ENCODE measurements around the gene COQ2. TPM values are rescaled to one million over a fixed set of nuclear protein-coding genes. Genes with fewer than 3 reads are reported as not detected.
"Not testable (repeated sequence)": the region's sequence is repeated elsewhere in the genome, so short reads cannot be mapped to it uniquely, and the experiment has no call there.

The COQ2 gene
- total and polyA plus RNA-seq, 10 donors: 5.4 to 26.9 (median 22.8) TPM

GRCh38 chr4:83283181-83283580 lies 1.4 kb downstream of the COQ2 start:
- Histone ChIP-seq H3K36me3 (peaks cover 0 to 9% (median 4%) of the 10 kb centered on the region in 6 donors), H3K27ac (peak overlapping the region in 3 of 8 donors; percentile 96 to 100 (median 98)), H3K27me3 (replicated peaks in 1 of 7) (no peaks in the 10 kb centered on the region), H3K4me1 (peaks cover 4 to 57% (median 41%) of the 10 kb centered on the region in 6 donors), H3K9me3 (no peaks in the 10 kb centered on the region), H3K4me3 (peak overlapping the region in 4 of 8 donors; percentile 64 to 89 (median 68))
- no peak for TF ChIP-seq CTCF (IDR thresholded peaks at IDR 0.05 in 8 of 11, conservative IDR thresholded peaks at IDR 0.05 in 3 of 11)
- no peak for TF ChIP-seq POLR2A (IDR thresholded peaks at IDR 0.05)
- no peak for TF ChIP-seq POLR2AphosphoS5 (IDR thresholded peaks at IDR 0.05)
- intact Hi-C loops (cut with DNase I; ENCODE audit: low total_unique reads): no loop called here
- DNase-seq: no peak
- 80 to 90% (median 84%) methylated on average over 7 of the region's 7 CpGs for WGBS, 5 donors

- H3K27me3 ChIP-seq (replicated peaks in 1 of 7): no peaks in the 10 kb centered on the region
- peaks cover 0 to 18% (median 5%) of the 10 kb centered on the region in 6 donors for H3K36me3 ChIP-seq
- no peak overlapping the region for H3K27ac ChIP-seq
- no peaks in the 10 kb centered on the region for H3K9me3 ChIP-seq
- TF ChIP-seq POLR2AphosphoS5 (IDR thresholded peaks at IDR 0.05) (no peak), POLR2A (IDR thresholded peaks at IDR 0.05) (no peak), CTCF (IDR thresholded peaks at IDR 0.05 in 8 of 11, conservative IDR thresholded peaks at IDR 0.05 in 3 of 11) (peak; percentile 38 to 85 (median 79))
- WGBS, 5 donors: 29 to 33% (median 30%) methylated on average over 4 of the region's 4 CpGs
- H3K4me1 ChIP-seq: peaks cover 4 to 58% (median 41%) of the 10 kb centered on the region in 6 donors
- no peak for DNase-seq
- H3K4me3 ChIP-seq: peak overlapping the region in 1 of 8 donors; percentile 2
- intact Hi-C loops (cut with DNase I; ENCODE audit: low total_unique reads): no loop called here
These were observed 2.5 kb downstream of the COQ2 start for GRCh38 chr4:83282049-83282535.

- no peaks in the 10 kb centered on the region for H3K9me3 ChIP-seq
- H3K27ac ChIP-seq: peak overlapping the region in 1 of 8 donors; percentile 7
- 51 to 71% (median 54%) methylated on average over 4 of the region's 4 CpGs for WGBS, 5 donors
- TF ChIP-seq CTCF (IDR thresholded peaks at IDR 0.05 in 8 of 11, conservative IDR thresholded peaks at IDR 0.05 in 3 of 11) (no peak), POLR2A (IDR thresholded peaks at IDR 0.05) (no peak), POLR2AphosphoS5 (IDR thresholded peaks at IDR 0.05) (no peak)
- intact Hi-C loops (cut with DNase I; ENCODE audit: low total_unique reads): no loop called here
- peaks cover 4 to 66% (median 46%) of the 10 kb centered on the region in 6 donors for H3K4me1 ChIP-seq
- peaks cover 0 to 26% (median 5%) of the 10 kb centered on the region in 6 donors for H3K36me3 ChIP-seq
- H3K27me3 ChIP-seq (replicated peaks in 1 of 7): no peaks in the 10 kb centered on the region
- peak overlapping the region in 1 of 8 donors; percentile 2 for H3K4me3 ChIP-seq
- DNase-seq: no peak
These were observed 3.3 kb downstream of the COQ2 start for GRCh38 chr4:83281307-83281706.

GRCh38 chr4:83276299-83277040 lies 8.1 kb downstream of the COQ2 start:
- intact Hi-C loops (cut with DNase I; ENCODE audit: low total_unique reads): no loop called here
- no peaks in the 10 kb centered on the region for H3K9me3 ChIP-seq
- peaks cover 0 to 48% (median 10%) of the 10 kb centered on the region in 6 donors for H3K36me3 ChIP-seq
- H3K27me3 ChIP-seq (replicated peaks in 1 of 7): no peaks in the 10 kb centered on the region
- WGBS, 5 donors: 38 to 62% (median 58%) methylated on average over 3 of the region's 3 CpGs
- no peak for TF ChIP-seq POLR2A (IDR thresholded peaks at IDR 0.05)
- no peak for TF ChIP-seq POLR2AphosphoS5 (IDR thresholded peaks at IDR 0.05)
- no peak for TF ChIP-seq CTCF (IDR thresholded peaks at IDR 0.05 in 8 of 11, conservative IDR thresholded peaks at IDR 0.05 in 3 of 11)
- peaks cover 0 to 58% (median 26%) of the 10 kb centered on the region in 6 donors for H3K4me1 ChIP-seq
- H3K4me3 ChIP-seq: no peak overlapping the region
- H3K27ac ChIP-seq: peak overlapping the region in 1 of 8 donors; percentile 13
- no peak for DNase-seq

- DNase-seq; intact Hi-C loops (cut with DNase I; ENCODE audit: low total_unique reads); H3K9me3 ChIP-seq; H3K4me3 ChIP-seq; H3K27me3 ChIP-seq (replicated peaks in 1 of 7): not testable (repeated sequence)
- Histone ChIP-seq H3K4me1 (peaks cover 0 to 46% (median 18%) of the 10 kb centered on the region in 6 donors), H3K36me3 (peaks cover 0 to 70% (median 20%) of the 10 kb centered on the region in 6 donors), H3K27ac (peak overlapping the region in 4 of 8 donors; percentile 30 to 47 (median 40))
- WGBS, 5 donors: 83 to 98% (median 94%) methylated on average over 3 of the region's 3 CpGs
These were observed 10.7 kb downstream of the COQ2 start for GRCh38 chr4:83273926-83274325.
